ENCODE results near the gene PUM2. TPM values are rescaled to one million over a fixed set of nuclear protein-coding genes. Genes with fewer than 3 reads are reported as not detected.

The PUM2 gene
- polyA plus RNA-seq, 1 of the 3 experiments (the other 2 are of a cell fraction): 19.7 TPM

DNA sequence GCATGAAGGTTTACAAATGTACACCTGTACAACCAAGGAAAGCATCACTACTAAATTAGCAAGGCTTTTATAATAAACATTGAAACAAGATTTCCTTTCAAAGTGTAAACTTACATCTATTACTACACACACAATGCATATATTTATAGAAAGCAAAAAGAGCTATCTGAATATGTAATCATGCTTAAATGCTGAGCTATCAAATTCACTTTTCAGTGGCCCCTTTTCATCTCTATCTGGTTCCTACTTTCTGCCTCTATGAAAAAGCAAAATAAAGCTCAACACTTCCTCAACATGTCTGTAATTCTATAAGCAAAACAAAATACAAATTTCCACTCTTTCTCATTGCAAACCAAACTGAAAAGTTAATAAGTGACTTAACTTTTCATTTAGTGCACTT is 100.2 kb downstream of the PUM2 start:
- peaks cover 80 to 83% of the 10 kb centered on the region in 2 experiments for H3K36me3 ChIP-seq (replicated peaks in 1 of 2; ENCODE audit: control insufficient read depth in 1 of 2, insufficient read depth in 2 of 2, low read length in 1 of 2)
- ChIA-PET POLR2A (no interaction called here), CTCF (interaction anchor here (0.8 to 3.1 kb wide), 4 partner anchors 12 to 76 kb away, joined by 3 to 16 read pairs (median 4); partner anchors contain the start of gene SDC1)
- no peak overlapping the region for H3K4me3 ChIP-seq (ENCODE audit: low read depth in 2 of 2, low read length in 1 of 2)
- DNase-seq: no peak
- no peaks in the 10 kb centered on the region for H3K4me1 ChIP-seq (ENCODE audit: control insufficient read depth in 1 of 2, insufficient read depth in 2 of 2, low read depth in 1 of 2, low read length in 1 of 2)
- H3F3A ChIP-seq (replicated peaks; ENCODE audit: insufficient read depth): peaks cover 33% of the 10 kb centered on the region
- H3K9ac ChIP-seq: no peak overlapping the region
- H3K4me2 ChIP-seq: no peak overlapping the region
- H3K9me3 ChIP-seq: no peaks in the 10 kb centered on the region
- H3K27me3 ChIP-seq (ENCODE audit: insufficient read depth): no peaks in the 10 kb centered on the region
- no peaks in the 10 kb centered on the region for H3K9me2 ChIP-seq
- no peak overlapping the region for H3K27ac ChIP-seq (ENCODE audit: low read depth in 2 of 2, low read length in 1 of 2)
- no peak for TF ChIP-seq NFIC (IDR thresholded peaks at IDR 0.05; ENCODE audit: borderline replicate concordance)
- TF ChIP-seq RCOR1 (IDR thresholded peaks at IDR 0.05; ENCODE audit: low read length): no peak
- TF ChIP-seq MEF2A (IDR thresholded peaks at IDR 0.05; ENCODE audit: borderline replicate concordance, low read depth): no peak
- TF ChIP-seq GATA2 (CRISPR knock-in tag; IDR thresholded peaks at IDR 0.05): no peak
- no peak for TF ChIP-seq TEAD4 (IDR thresholded peaks at IDR 0.05; ENCODE audit: borderline replicate concordance, insufficient read depth)
- no peak for TF ChIP-seq EZH2phosphoT487 (IDR thresholded peaks at IDR 0.05; ENCODE audit: borderline replicate concordance, low read depth)
- TF ChIP-seq ELF1 (IDR thresholded peaks at IDR 0.05): no peak
- no peak for TF ChIP-seq RAD21 (IDR thresholded peaks at IDR 0.05; ENCODE audit: low read length)
- no peak for TF ChIP-seq FOXM1 (IDR thresholded peaks at IDR 0.05; ENCODE audit: low read depth)
- TF ChIP-seq SMC3 (IDR thresholded peaks at IDR 0.05; ENCODE audit: low read depth, low read length): no peak
- no peak for TF ChIP-seq FOXJ3 (CRISPR knock-in tag; IDR thresholded peaks at IDR 0.05)
- TF ChIP-seq MXI1 (IDR thresholded peaks at IDR 0.05; ENCODE audit: low read depth, low read length): no peak
- TF ChIP-seq, protein P1, sequence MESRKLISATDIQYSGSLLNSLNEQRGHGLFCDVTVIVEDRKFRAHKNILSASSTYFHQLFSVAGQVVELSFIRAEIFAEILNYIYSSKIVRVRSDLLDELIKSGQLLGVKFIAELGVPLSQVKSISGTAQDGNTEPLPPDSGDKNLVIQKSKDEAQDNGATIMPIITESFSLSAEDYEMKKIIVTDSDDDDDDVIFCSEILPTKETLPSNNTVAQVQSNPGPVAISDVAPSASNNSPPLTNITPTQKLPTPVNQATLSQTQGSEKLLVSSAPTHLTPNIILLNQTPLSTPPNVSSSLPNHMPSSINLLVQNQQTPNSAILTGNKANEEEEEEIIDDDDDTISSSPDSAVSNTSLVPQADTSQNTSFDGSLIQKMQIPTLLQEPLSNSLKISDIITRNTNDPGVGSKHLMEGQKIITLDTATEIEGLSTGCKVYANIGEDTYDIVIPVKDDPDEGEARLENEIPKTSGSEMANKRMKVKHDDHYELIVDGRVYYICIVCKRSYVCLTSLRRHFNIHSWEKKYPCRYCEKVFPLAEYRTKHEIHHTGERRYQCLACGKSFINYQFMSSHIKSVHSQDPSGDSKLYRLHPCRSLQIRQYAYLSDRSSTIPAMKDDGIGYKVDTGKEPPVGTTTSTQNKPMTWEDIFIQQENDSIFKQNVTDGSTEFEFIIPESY (IDR thresholded peaks at IDR 0.05; ENCODE audit: borderline replicate concordance, low read depth): no peak
- TF ChIP-seq, protein P2, sequence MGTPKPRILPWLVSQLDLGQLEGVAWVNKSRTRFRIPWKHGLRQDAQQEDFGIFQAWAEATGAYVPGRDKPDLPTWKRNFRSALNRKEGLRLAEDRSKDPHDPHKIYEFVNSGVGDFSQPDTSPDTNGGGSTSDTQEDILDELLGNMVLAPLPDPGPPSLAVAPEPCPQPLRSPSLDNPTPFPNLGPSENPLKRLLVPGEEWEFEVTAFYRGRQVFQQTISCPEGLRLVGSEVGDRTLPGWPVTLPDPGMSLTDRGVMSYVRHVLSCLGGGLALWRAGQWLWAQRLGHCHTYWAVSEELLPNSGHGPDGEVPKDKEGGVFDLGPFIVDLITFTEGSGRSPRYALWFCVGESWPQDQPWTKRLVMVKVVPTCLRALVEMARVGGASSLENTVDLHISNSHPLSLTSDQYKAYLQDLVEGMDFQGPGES (IDR thresholded peaks at IDR 0.05; ENCODE audit: low read depth, low read length): no peak
- TF ChIP-seq, protein P3, sequence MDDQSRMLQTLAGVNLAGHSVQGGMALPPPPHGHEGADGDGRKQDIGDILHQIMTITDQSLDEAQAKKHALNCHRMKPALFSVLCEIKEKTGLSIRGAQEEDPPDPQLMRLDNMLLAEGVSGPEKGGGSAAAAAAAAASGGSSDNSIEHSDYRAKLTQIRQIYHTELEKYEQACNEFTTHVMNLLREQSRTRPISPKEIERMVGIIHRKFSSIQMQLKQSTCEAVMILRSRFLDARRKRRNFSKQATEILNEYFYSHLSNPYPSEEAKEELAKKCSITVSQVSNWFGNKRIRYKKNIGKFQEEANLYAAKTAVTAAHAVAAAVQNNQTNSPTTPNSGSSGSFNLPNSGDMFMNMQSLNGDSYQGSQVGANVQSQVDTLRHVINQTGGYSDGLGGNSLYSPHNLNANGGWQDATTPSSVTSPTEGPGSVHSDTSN (IDR thresholded peaks at IDR 0.05): no peak
- TF ChIP-seq RFX5 (IDR thresholded peaks at IDR 0.05; ENCODE audit: low read length): no peak
- TF ChIP-seq JUND (IDR thresholded peaks at IDR 0.05): no peak
- TF ChIP-seq, protein P4, sequence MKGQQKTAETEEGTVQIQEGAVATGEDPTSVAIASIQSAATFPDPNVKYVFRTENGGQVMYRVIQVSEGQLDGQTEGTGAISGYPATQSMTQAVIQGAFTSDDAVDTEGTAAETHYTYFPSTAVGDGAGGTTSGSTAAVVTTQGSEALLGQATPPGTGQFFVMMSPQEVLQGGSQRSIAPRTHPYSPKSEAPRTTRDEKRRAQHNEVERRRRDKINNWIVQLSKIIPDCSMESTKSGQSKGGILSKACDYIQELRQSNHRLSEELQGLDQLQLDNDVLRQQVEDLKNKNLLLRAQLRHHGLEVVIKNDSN (IDR thresholded peaks at IDR 0.05; ENCODE audit: borderline replicate concordance, low read depth): no peak
- TF ChIP-seq GABPA (IDR thresholded peaks at IDR 0.05; ENCODE audit: low read depth): no peak
- TF ChIP-seq FOSL2 (IDR thresholded peaks at IDR 0.05; ENCODE audit: borderline replicate concordance, low read depth): no peak
- no peak overlapping the region for H2AFZ ChIP-seq (ENCODE audit: low read depth)
- no peaks in the 10 kb centered on the region for H4K20me1 ChIP-seq (ENCODE audit: insufficient read depth)
- no peaks in the 10 kb centered on the region for H3K79me2 ChIP-seq (ENCODE audit: insufficient read depth)

All from SK-N-SH (cell line).